Neuron (in vitro differentiated cells): ENCODE data around the gene EIF4E.
"Not testable (repeated sequence)": the region's sequence is repeated elsewhere in the genome, so short reads cannot be mapped to it uniquely, and the experiment has no call there.

Experiments
- H2AFZ ChIP-seq: one replicate; pipeline ENCODE4 v1.6.1; 2013; ENCODE audit warnings: low read depth, mild to moderate bottlenecking, inconsistent platforms, low read length, moderate library complexity
- H3K27me3 ChIP-seq: one replicate; pipeline ENCODE4 v1.6.1; 2013; ENCODE audit warnings: low read length; ENCODE audit not compliant: insufficient read depth
- H3K36me3 ChIP-seq: one replicate; pipeline ENCODE4 v1.6.1; 2013; ENCODE audit warnings: low read length; ENCODE audit not compliant: insufficient read depth
- H3K4me1 ChIP-seq: one replicate; pipeline ENCODE4 v1.6.1; 2013; ENCODE audit warnings: low read length; ENCODE audit not compliant: insufficient read depth
- H3K4me3 ChIP-seq: 2 replicates; pipeline ENCODE4 v1.5.1; 2013; ENCODE audit warnings: mild to moderate bottlenecking, low read length, moderate library complexity
- H3K9me3 ChIP-seq: one replicate; pipeline ENCODE4 v1.6.1; 2013; ENCODE audit warnings: low read length

Gene EIF4E

DNA sequence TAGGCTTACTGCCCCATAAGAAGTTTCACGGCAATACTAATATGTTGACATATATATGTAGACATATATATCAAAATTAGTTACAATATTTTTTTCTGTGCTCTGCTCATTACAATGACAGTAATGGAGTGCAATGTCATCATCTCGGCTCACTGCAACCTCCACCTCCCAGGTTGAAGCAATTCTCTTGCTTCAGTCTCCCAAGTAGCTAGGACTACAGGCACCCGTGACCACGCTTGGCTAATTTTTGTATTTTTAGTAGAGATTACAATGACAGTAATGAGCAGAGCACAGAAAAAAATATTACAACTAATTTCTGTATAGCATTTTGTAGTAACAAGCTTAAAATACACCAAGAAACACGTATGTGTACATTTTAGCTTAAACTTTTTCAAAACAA is 7.6 kb downstream of the EIF4E start:
- Histone ChIP-seq H3K9me3 (no peaks in the 10 kb centered on the region), H3K4me1 (no peaks in the 10 kb centered on the region), H3K4me3 (no peak overlapping the region), H3K27me3 (no peaks in the 10 kb centered on the region), H3K36me3 (peaks cover 23% of the 10 kb centered on the region), H2AFZ (no peak overlapping the region)

DNA sequence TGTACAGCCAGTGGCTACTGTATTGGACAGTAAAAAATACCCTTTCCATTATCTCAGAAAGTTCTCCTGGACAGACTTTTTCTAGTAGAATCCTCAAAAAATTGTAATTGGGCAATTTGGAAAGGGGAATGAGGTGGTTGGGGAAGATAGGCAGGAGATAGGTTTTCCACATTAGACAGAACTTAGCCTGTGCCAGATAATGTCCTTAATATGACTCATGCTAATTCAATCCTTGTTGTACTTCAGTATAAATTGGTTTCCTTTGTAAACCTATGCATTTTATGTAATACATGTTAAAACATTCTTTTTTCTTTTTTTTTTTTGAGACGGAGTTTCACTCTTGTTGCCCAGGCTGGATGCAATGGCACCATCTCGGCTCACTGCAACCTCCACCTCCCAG is 8.9 kb downstream of the EIF4E start:
- no peaks in the 10 kb centered on the region for H3K4me1 ChIP-seq
- no peaks in the 10 kb centered on the region for H3K9me3 ChIP-seq
- H3K36me3 ChIP-seq, result peaks cover 13% of the 10 kb centered on the region
- no peak overlapping the region for H3K4me3 ChIP-seq
- no peaks in the 10 kb centered on the region for H3K27me3 ChIP-seq
- H2AFZ ChIP-seq, result no peak overlapping the region

DNA sequence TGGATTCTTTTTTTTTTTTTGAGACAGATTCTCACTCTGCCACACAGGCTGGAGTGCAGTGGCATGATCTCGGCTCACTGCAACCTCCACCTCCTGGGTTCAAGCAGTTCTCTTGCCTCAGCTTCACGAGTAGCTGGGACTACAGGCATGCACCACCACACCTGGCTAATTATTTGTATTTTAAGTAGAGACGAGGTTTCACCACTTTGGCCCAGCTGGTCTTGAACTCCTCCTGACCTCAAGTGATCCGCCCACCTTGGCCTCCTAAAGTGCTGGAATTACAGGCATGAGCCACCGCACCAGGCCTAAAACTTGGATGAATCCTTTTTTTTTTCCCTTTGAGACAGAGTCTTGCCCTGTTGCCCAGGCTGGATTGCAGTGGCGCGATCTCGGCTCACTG is 18.2 kb downstream of the EIF4E start:
- not testable (repeated sequence) for H3K4me3 ChIP-seq, H2AFZ ChIP-seq, H3K27me3 ChIP-seq, H3K4me1 ChIP-seq, H3K9me3 ChIP-seq
- peaks cover 11% of the 10 kb centered on the region for H3K36me3 ChIP-seq

DNA sequence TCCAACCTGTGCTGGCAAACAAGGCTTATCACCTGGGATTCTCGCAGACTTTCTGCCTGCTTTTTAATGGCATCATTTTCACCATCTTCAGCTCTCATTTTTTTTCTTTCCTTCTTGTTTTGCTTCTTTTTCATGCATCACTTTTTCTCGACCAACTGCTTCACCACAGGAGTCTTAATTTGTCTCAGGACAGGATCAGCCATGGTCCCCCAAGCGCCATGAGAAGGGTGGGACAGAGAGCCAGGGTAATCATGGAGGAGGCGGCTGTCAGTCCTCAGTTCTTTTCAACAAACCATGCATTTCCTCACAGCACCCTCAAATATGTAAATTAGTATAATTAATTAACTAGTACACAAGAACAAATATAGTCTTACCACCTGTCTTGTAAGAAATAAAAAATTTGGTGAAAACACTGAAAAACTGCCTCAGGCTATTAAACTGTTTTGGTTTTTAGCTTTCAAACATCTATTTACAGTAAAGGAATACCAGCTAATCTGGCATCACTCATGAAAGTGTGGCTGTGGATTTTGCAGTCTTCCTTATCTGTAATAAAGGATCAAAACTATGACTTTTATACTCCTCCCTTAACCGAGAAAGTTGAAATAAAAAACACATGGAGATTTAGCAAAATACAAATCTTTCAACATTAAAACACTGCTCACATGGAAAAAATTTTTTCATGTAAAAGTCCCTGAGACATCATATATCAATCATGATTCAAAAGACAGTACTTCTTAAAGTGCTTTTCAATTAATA is 19.1 kb downstream of the EIF4E start:
- H3K4me1 ChIP-seq, result no peaks in the 10 kb centered on the region
- peaks cover 13% of the 10 kb centered on the region for H3K36me3 ChIP-seq
- no peak overlapping the region for H2AFZ ChIP-seq
- H3K9me3 ChIP-seq, result peaks cover 2% of the 10 kb centered on the region
- H3K4me3 ChIP-seq, result no peak overlapping the region
- H3K27me3 ChIP-seq, result no peaks in the 10 kb centered on the region

DNA sequence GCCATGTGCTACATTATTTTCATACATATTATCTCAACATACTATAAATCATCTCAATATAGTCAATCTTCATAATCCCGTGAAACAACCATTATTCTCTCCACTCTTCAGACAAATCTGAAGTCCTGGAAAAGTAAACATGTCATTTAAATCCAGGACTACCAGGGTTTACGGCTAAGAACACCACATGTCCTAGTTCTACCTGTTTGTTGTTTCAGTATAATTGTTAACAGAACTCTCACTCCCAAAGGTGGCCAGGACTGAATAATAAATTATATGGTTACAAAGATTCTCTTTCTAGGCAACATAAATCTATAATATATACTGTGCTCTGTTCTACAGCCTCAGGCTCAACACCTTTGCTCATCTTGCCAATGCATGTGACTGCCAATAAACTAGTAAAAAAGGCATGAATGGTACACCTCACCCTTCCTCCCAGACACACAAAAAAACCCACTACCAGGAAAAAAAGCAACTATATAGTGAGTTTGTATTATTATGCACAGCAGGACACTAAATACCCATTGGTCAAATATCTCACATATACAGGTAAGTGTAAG is 20.1 kb downstream of the EIF4E start:
- H3K36me3 ChIP-seq, result peaks cover 10% of the 10 kb centered on the region
- H3K4me1 ChIP-seq, result no peaks in the 10 kb centered on the region

DNA sequence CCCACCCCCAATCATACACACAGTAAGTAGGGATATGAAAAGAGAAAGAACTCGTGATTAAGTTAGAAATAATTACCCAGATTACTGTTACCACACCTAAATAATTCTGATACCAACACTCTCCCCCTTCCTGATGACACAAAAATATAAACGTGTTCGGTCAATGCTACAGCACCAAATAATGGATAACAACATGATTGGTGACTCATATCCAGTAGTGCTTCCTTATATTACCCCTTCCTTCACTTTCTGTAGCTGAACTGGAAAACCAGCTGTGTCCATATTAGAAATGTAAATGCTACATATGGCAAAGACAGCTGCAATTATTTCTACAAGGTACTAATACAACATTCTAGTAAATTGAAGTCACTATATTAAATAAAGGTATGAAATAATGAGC is 20.8 kb downstream of the EIF4E start:
- Histone ChIP-seq H3K9me3 (peaks cover 1% of the 10 kb centered on the region), H3K36me3 (peaks cover 10% of the 10 kb centered on the region), H3K4me3 (no peak overlapping the region), H3K27me3 (no peaks in the 10 kb centered on the region), H2AFZ (no peak overlapping the region), H3K4me1 (no peaks in the 10 kb centered on the region)

More for the DNA sequence above, 20.1 kb downstream of the EIF4E start:
- Histone ChIP-seq H3K27me3 (no peaks in the 10 kb centered on the region), H2AFZ (no peak overlapping the region), H3K4me3 (no peak overlapping the region), H3K9me3 (peaks cover 2% of the 10 kb centered on the region)

DNA sequence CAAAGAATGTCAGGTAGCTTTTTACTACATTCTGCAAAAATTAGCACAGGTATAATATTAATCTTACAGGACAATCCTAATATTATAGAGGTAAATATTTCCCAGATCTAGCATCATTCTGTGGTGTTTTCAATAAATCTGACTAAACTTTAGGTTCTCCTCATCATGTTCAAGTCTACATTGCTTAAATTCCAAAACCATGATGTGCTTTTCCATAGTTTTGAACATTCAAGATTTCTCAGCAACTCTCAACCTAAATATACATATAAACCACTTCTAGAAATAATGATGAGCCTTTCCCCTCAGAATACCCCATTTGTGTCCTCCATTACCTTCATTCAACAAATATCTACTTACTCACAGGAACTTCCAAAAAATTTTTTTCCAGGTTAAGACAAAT is 23.1 kb downstream of the EIF4E start:
- H3K27me3 ChIP-seq, result no peaks in the 10 kb centered on the region
- H3K4me1 ChIP-seq, result no peaks in the 10 kb centered on the region
- H3K9me3 ChIP-seq, result no peaks in the 10 kb centered on the region
- no peak overlapping the region for H2AFZ ChIP-seq
- peaks cover 13% of the 10 kb centered on the region for H3K36me3 ChIP-seq
- H3K4me3 ChIP-seq, result no peak overlapping the region

DNA sequence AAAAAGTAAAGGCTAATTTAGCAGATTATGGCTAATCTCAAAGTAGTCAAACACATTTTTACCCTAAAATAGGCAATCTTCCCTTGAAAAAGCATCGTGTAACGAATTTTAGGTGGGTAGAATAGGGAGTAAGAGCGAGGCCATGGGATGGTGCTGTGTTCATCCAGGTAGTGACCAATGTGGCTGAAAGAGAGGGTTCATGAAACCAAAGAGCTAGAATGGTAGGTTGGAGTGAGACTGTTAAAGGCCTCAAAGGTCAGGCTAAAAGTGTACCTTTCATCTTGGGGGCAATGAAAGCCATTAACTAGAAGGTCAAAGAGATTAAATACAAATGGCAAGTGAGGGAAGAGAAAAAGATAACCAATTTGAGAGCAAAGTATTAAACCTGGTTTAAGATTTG is 23.6 kb downstream of the EIF4E start:
- Histone ChIP-seq H3K4me3 (no peak overlapping the region), H3K27me3 (no peaks in the 10 kb centered on the region), H2AFZ (no peak overlapping the region), H3K4me1 (no peaks in the 10 kb centered on the region), H3K9me3 (no peaks in the 10 kb centered on the region), H3K36me3 (peaks cover 19% of the 10 kb centered on the region)

DNA sequence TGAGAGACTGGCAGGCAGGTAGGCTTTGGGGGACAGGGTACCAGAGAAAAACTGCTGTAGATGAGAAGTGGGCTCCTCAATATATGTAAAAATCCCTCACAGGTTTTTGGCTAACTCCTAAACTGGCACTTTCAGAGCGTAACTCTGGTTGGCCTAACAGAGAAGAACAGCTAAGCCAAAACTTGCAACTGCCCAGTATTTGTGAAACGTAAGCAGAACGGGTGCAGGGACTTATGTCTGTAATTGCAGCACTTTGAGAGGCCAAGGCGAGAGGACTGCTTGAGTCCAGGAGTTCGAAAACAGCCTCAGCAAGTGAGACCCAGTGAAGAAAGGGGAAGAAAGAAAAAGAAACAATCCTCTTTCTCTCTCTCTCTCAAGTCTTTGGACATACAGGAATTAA is 25.0 kb downstream of the EIF4E start:
- H3K4me3 ChIP-seq, result no peak overlapping the region
- H3K36me3 ChIP-seq, result peaks cover 15% of the 10 kb centered on the region
- no peaks in the 10 kb centered on the region for H3K9me3 ChIP-seq
- no peaks in the 10 kb centered on the region for H3K4me1 ChIP-seq
- no peaks in the 10 kb centered on the region for H3K27me3 ChIP-seq
- H2AFZ ChIP-seq, result no peak overlapping the region

DNA sequence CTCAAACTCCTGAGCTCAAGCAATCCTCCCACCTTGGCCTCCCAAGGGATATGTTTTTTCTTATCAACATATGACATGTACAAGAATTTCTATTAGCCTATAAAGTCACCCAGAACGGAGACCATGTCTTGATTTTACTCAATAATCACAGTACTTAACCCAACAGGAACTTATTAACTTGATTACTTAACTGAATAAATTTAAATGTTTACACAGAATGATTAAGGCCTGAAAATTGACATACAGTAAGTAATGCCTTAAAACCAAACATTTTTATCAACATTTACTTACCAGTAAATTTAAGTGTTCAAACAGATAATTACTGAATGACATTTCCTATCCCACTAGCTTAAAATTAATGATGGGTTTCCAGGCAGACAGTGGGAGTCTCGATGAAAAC is 25.4 kb downstream of the EIF4E start:
- H3K27me3 ChIP-seq, result no peaks in the 10 kb centered on the region
- H2AFZ ChIP-seq, result no peak overlapping the region
- peaks cover 18% of the 10 kb centered on the region for H3K36me3 ChIP-seq
- H3K4me3 ChIP-seq, result no peak overlapping the region
- no peaks in the 10 kb centered on the region for H3K4me1 ChIP-seq
- no peaks in the 10 kb centered on the region for H3K9me3 ChIP-seq

DNA sequence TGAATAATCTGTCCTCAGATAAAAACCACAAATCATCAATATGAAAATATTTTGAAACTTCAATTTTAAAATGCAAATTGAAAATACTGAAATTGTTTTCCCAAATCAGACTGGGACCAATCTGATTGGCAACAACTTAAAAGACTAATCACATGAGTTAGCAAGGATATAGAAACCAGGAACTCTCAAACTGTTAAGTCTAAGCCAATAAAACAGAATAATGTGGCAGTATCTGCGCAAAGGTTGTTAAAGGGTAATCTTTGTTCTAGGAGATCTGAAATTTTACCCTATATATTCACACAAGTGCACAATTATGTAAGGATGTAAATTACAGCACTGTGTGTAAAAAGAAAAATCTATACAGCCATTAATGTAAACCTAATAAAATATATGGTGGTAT is 29.7 kb downstream of the EIF4E start:
- H3K4me1 ChIP-seq, result no peaks in the 10 kb centered on the region
- H3K36me3 ChIP-seq, result peaks cover 52% of the 10 kb centered on the region
- no peak overlapping the region for H3K4me3 ChIP-seq
- H3K27me3 ChIP-seq, result no peaks in the 10 kb centered on the region
- H2AFZ ChIP-seq, result no peak overlapping the region
- peaks cover 5% of the 10 kb centered on the region for H3K9me3 ChIP-seq

DNA sequence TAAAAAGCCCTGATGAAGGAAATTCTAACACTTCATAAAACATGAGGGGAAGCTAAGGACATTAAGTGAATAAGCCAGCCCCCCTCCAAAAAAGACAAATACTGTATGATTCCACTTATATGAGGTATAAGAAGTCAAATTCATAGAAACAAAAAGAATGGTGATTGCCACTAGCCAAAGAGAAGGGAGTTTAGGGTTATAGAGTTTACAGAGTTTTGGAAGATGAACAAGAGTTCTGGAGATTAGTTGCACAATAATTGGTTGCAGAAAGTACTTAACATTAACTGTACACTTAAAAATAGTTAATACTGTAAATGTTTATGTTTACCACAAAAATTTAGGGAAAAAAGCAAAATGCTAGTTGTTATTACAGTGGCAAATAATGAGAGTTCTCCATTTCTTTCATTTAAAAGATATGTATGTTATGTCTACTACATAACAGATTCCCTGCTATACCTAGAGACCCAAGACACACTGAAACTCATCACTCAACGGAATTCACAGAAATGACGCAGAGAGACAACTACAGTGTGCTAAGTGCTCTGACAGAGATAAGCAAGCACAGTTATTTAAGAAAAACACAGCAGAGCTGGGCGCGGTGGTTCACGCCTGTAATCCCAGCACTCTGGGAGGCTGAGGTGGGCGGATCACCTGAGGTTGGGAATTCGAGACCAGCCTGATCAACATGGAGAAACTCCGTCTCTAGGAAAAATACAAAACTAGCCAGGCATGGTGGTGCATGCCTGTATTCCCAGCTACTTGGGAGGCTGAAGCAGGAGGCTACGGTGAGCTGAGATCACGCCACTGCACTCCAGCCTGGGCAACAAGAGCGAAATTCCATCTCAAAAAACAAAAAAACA is 37.2 kb downstream of the EIF4E start:
- H3K9me3 ChIP-seq, result peaks cover 8% of the 10 kb centered on the region
- H3K4me3 ChIP-seq, result no peak overlapping the region
- H3K4me1 ChIP-seq, result no peaks in the 10 kb centered on the region
- H2AFZ ChIP-seq, result no peak overlapping the region
- no peaks in the 10 kb centered on the region for H3K27me3 ChIP-seq
- H3K36me3 ChIP-seq, result peaks cover 75% of the 10 kb centered on the region

DNA sequence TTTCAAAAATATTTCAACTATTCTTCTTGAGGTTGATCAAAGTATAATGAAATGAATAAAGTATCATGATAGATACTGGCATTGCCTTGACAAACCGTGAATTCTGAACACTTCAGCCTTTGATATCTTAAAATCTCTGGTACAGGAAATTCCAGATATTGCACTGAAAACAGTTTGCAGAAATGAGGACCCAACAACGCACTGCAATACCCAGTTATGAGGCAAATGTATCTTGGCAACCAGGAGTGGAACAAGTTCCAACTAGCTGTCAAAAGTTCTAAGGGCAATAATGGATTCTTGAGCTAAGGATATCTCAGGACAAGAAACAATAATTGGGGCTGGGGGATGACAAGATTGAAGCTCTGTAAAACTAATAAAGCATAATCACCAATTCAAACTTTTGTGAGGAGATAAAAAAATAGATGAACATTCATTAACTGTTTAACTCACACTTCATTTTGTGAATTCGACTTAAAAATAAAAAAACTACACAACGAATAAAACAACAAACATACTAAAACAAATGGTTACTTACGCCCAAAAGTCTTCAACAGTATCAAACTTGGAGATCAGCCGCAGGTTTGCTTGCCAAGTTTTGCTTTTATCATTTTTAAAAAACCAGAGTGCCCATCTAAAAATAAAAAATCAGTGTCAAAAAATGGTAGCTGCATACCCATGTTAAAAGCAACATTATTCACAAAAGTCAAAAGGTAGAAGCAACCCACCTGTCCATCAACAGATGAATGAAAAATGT is 38.1 kb downstream of the EIF4E start:
- no peak overlapping the region for H2AFZ ChIP-seq
- H3K27me3 ChIP-seq, result no peaks in the 10 kb centered on the region
- H3K4me1 ChIP-seq, result no peaks in the 10 kb centered on the region
- peaks cover 8% of the 10 kb centered on the region for H3K9me3 ChIP-seq
- H3K4me3 ChIP-seq, result no peak overlapping the region
- H3K36me3 ChIP-seq, result peaks cover 78% of the 10 kb centered on the region
